RPMI8226 (cell line): ENCODE measurements around the gene ANKRD26.
A peak's percentile ranks its signal among the peaks of the same experiment; 100 is the strongest.
"Not testable (repeated sequence)": the region's sequence is repeated elsewhere in the genome, so short reads cannot be mapped to it uniquely, and the experiment has no call there.

ENCODE experiments used
- DNase-seq: peaks from one replicate; pipeline ENCODE4 v3.0.0-alpha.2; 2015

Gene ANKRD26

GRCh38 chr10:27099916-27100812, at the start of gene ANKRD26:
TSS of gene ANKRD26 (minus strand) at chr10:27100494. CDS start at chr10:27100326, 168 bp downstream.
- peak; percentile 99 for DNase-seq

GRCh38 chr10:27147701-27148100, 47.4 kb upstream of the ANKRD26 start:
- DNase-seq, result no peak

- DNase-seq, result no peak
These were observed 45.6 kb upstream of the ANKRD26 start for GRCh38 chr10:27145937-27146336.

GRCh38 chr10:27143686-27144085, 43.4 kb upstream of the ANKRD26 start:
- no peak for DNase-seq

GRCh38 chr10:27138277-27138676, 38.0 kb upstream of the ANKRD26 start:
- no peak for DNase-seq

- DNase-seq, result no peak
These were observed 34.1 kb upstream of the ANKRD26 start for GRCh38 chr10:27134371-27134770.

- DNase-seq, result no peak
These were observed 7.9 kb upstream of the ANKRD26 start for GRCh38 chr10:27108165-27108564.

- no peak for DNase-seq
These were observed 4.6 kb upstream of the ANKRD26 start for GRCh38 chr10:27104919-27105318.

GRCh38 chr10:27100813-27101347, 586 bp upstream of the ANKRD26 start:
- DNase-seq, result no peak

- DNase-seq, result no peak
These were observed 846 bp downstream of the ANKRD26 start for GRCh38 chr10:27099448-27099847.

- no peak for DNase-seq
These were observed 11.9 kb downstream of the ANKRD26 start for GRCh38 chr10:27088119-27089044.

GRCh38 chr10:27072436-27073114, 27.7 kb downstream of the ANKRD26 start:
- DNase-seq, result no peak

GRCh38 chr10:27068217-27068891, 31.9 kb downstream of the ANKRD26 start:
- DNase-seq, result no peak

GRCh38 chr10:27065084-27065483, 35.2 kb downstream of the ANKRD26 start:
- no peak for DNase-seq

GRCh38 chr10:27052656-27053055, 47.6 kb downstream of the ANKRD26 start:
- no peak for DNase-seq

- DNase-seq, result not testable (repeated sequence)
These were observed 55.0 kb downstream of the ANKRD26 start for GRCh38 chr10:27045247-27045646.

- DNase-seq, result no peak
These were observed 59.1 kb downstream of the ANKRD26 start for GRCh38 chr10:27041196-27041595.

- no peak for DNase-seq
These were observed 62.1 kb downstream of the ANKRD26 start for GRCh38 chr10:27038168-27038567.

- no peak for DNase-seq
These were observed 65.1 kb downstream of the ANKRD26 start for GRCh38 chr10:27035163-27035562.

- DNase-seq, result no peak
These were observed 70.2 kb downstream of the ANKRD26 start for GRCh38 chr10:27030060-27030459.

- no peak for DNase-seq
These were observed 78.2 kb downstream of the ANKRD26 start for GRCh38 chr10:27022048-27022447.

- DNase-seq, result no peak
These were observed 80.1 kb downstream of the ANKRD26 start for GRCh38 chr10:27020243-27020642.
